ENCODE data around the gene CFAP100. TPM values are rescaled to one million over a fixed set of nuclear protein-coding genes. Genes with fewer than 3 reads are reported as not detected.
A peak's percentile ranks its signal among the peaks of the same experiment; 100 is the strongest.

Gene CFAP100
- polyA plus RNA-seq, 3 donors: not detected

DNA sequence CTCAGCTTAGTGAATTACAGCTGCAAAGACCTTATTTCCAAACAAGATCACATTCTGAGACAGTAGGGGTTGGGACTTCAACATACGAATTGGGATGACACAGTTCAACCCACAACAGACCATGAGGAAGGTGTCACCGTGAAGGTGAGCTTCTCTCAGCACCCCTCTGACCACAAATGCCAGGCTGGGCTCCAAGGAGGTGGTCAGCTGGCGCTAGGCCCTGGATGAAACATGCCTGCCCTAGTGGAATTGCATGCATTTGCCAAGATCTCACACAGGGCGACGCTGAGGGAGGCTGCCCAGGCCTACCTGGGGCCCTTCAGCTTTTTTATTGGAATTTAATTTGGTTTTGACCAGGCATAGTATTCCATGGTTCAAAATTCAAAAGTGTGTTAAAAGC lies 1.8 kb downstream of the CFAP100 start:
- Histone ChIP-seq H3K27me3 (ENCODE audit: control insufficient read depth in 2 of 2, insufficient read depth in 2 of 2, low read length in 2 of 2) (peaks cover 16 to 47% of the 10 kb centered on the region in 2 donors), H3K27ac (ENCODE audit: low read depth in 1 of 2, low read length in 2 of 2) (no peak overlapping the region), H3K9me3 (replicated peaks in 1 of 2; ENCODE audit: control insufficient read depth in 1 of 2, insufficient read depth in 1 of 2, low read length in 2 of 2) (peaks cover 20 to 37% of the 10 kb centered on the region in 2 donors), H3K4me3 (replicated peaks in 1 of 3; ENCODE audit: low read depth in 2 of 3, low read length in 3 of 3) (no peak overlapping the region), H3K36me3 (replicated peaks in 1 of 2; ENCODE audit: control insufficient read depth in 1 of 2, insufficient read depth in 2 of 2, low read length in 2 of 2) (no peaks in the 10 kb centered on the region), H2AFZ (ENCODE audit: insufficient read depth, low read depth, low read length, poor library complexity, severe bottlenecking) (no peak overlapping the region), H3K4me2 (replicated peaks; ENCODE audit: extremely low read depth, low read length, poor library complexity, severe bottlenecking) (no peak overlapping the region), H3K9ac (ENCODE audit: insufficient read depth, low read length, poor library complexity, severe bottlenecking) (no peak overlapping the region), H3K4me1 (ENCODE audit: control insufficient read depth in 1 of 2, insufficient read depth in 2 of 2, low read length in 2 of 2) (peaks cover 5 to 6% of the 10 kb centered on the region in 2 donors), H4K20me1 (ENCODE audit: insufficient read depth, low read length) (no peaks in the 10 kb centered on the region), H3K79me2 (ENCODE audit: insufficient read depth, low read length) (no peaks in the 10 kb centered on the region)
- intact Hi-C loops (cut with micrococcal nuclease): loop anchor here in 1 of 2 donors (10.0 kb wide), 1 partner anchor 472 kb away; no protein-coding TSS in a partner anchor
- peaks cover 0 to 2% of the 10 kb centered on the region in 2 donors for H3K36me3 Mint-ChIP-seq
- H3K27ac Mint-ChIP-seq: no peak overlapping the region
- WGBS (ENCODE audit: insufficient coverage): 100% methylated on average over 2 of the region's 5 CpGs
- TF ChIP-seq, protein P1, sequence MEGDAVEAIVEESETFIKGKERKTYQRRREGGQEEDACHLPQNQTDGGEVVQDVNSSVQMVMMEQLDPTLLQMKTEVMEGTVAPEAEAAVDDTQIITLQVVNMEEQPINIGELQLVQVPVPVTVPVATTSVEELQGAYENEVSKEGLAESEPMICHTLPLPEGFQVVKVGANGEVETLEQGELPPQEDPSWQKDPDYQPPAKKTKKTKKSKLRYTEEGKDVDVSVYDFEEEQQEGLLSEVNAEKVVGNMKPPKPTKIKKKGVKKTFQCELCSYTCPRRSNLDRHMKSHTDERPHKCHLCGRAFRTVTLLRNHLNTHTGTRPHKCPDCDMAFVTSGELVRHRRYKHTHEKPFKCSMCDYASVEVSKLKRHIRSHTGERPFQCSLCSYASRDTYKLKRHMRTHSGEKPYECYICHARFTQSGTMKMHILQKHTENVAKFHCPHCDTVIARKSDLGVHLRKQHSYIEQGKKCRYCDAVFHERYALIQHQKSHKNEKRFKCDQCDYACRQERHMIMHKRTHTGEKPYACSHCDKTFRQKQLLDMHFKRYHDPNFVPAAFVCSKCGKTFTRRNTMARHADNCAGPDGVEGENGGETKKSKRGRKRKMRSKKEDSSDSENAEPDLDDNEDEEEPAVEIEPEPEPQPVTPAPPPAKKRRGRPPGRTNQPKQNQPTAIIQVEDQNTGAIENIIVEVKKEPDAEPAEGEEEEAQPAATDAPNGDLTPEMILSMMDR (IDR thresholded peaks at IDR 0.05): no peak
- H3K4me3 Mint-ChIP-seq: no peak overlapping the region
- no peak for DNase-seq
- H3K9me3 Mint-ChIP-seq: peaks cover 19 to 43% (median 31%) of the 10 kb centered on the region in 7 donors
- peaks cover 45 to 51% (median 47%) of the 10 kb centered on the region in 3 donors for H3K27me3 Mint-ChIP-seq (ENCODE audit: low read depth in 3 of 3)
- peaks cover 7% of the 10 kb centered on the region for H3K4me1 Mint-ChIP-seq

DNA sequence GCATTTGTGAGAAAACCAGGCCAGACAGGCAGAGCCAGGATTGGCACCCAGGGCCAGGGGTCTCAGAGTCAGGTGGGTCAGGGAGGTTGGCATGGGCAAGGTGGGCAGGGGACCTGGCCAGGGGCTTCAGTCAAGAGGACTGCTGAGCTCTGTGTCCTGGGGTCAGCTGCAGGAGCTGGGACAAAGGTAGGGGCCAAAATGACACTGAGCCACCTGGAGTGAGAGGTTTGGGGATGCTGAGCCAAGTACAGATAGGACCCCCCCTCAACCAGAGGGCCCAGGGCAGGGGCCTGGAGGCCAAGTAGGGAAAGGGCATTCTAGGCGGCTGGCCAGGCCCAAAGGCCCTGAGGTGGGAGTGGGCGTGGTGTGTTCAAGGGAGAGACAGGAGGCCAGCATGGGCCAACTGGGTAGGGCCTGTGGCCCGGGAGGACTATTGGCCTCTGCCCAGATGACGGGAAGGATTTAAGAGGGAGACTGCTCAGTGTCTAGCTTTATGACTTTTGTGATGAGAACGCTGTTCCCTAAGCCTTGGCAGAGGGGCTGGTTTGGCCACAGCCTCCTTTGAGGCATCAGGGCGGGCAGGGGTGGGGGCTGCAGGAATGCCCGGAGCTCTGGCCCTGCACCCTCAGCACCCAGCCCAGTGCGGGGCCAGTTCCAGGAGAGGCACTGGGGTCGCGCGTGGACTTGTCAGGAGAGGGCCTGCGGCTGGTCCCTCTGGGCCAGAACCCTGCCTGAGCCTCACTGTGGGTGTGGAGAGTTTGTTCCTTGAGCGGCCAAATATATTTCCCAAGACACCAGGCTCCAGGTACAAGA lies 3.1 kb downstream of the CFAP100 start:
- Mint-ChIP-seq H3K4me3 (no peak overlapping the region), H3K4me1 (peaks cover 7% of the 10 kb centered on the region), H3K36me3 (peaks cover 0 to 2% of the 10 kb centered on the region in 2 donors), H3K27me3 (ENCODE audit: low read depth in 3 of 3) (peaks cover 38 to 44% (median 39%) of the 10 kb centered on the region in 3 donors), H3K27ac (peak overlapping the region in 2 of 7 donors; percentile 45 to 54), H3K9me3 (peaks cover 19 to 43% (median 31%) of the 10 kb centered on the region in 7 donors)
- 93% methylated on average over 5 of the region's 13 CpGs for WGBS (ENCODE audit: insufficient coverage)
- Histone ChIP-seq H3K27ac (ENCODE audit: low read depth in 1 of 2, low read length in 2 of 2) (no peak overlapping the region), H4K20me1 (ENCODE audit: insufficient read depth, low read length) (no peaks in the 10 kb centered on the region), H3K9me3 (replicated peaks in 1 of 2; ENCODE audit: control insufficient read depth in 1 of 2, insufficient read depth in 1 of 2, low read length in 2 of 2) (peaks cover 20 to 37% of the 10 kb centered on the region in 2 donors), H3K27me3 (ENCODE audit: control insufficient read depth in 2 of 2, insufficient read depth in 2 of 2, low read length in 2 of 2) (peaks cover 16 to 36% of the 10 kb centered on the region in 2 donors), H3K79me2 (ENCODE audit: insufficient read depth, low read length) (no peaks in the 10 kb centered on the region), H3K36me3 (replicated peaks in 1 of 2; ENCODE audit: control insufficient read depth in 1 of 2, insufficient read depth in 2 of 2, low read length in 2 of 2) (no peaks in the 10 kb centered on the region), H3K4me1 (ENCODE audit: control insufficient read depth in 1 of 2, insufficient read depth in 2 of 2, low read length in 2 of 2) (peaks cover 5 to 6% of the 10 kb centered on the region in 2 donors), H2AFZ (ENCODE audit: insufficient read depth, low read depth, low read length, poor library complexity, severe bottlenecking) (no peak overlapping the region), H3K9ac (ENCODE audit: insufficient read depth, low read length, poor library complexity, severe bottlenecking) (no peak overlapping the region), H3K4me2 (replicated peaks; ENCODE audit: extremely low read depth, low read length, poor library complexity, severe bottlenecking) (no peak overlapping the region), H3K4me3 (replicated peaks in 1 of 3; ENCODE audit: low read depth in 2 of 3, low read length in 3 of 3) (no peak overlapping the region)
- intact Hi-C loops (cut with micrococcal nuclease): loop anchor here in 1 of 2 donors (10.0 kb wide), 1 partner anchor 473 kb away; no protein-coding TSS in a partner anchor
- DNase-seq: no peak
- TF ChIP-seq, protein P1 (IDR thresholded peaks at IDR 0.05): no peak

Data from CD14-positive monocyte (primary cell).